PFSK-1 (cell line): ENCODE data around the gene SH3BGRL3.
A peak's percentile ranks its signal among the peaks of the same experiment; 100 is the strongest.

Experiments used
- FOXP2 ChIP-seq: optimal IDR thresholded peaks from 2 replicates; pipeline ENCODE3; 2011; ENCODE audit warnings: borderline replicate concordance, control low read depth, inconsistent platforms; ENCODE audit not compliant: insufficient read depth; ENCODE audit errors: extremely low read length, extremely low read depth
- POLR2AphosphoS5 ChIP-seq: IDR thresholded peaks from 2 replicates; pipeline ENCODE4 v1.6.1; 2012; ENCODE audit warnings: low read depth, mild to moderate bottlenecking, control low read depth, low read length, moderate library complexity
- REST ChIP-seq, 2 experiments: IDR thresholded peaks; 2 replicates each; pipeline versions ENCODE4 v1.6.1 to v1.8.0; 2011 to 2012; ENCODE audit warnings: low read depth in 2 of 2, low read length in 2 of 2, control low read depth in 1 of 2, inconsistent platforms in 1 of 2, mild to moderate bottlenecking in 1 of 2, moderate library complexity in 1 of 2; ENCODE audit not compliant: insufficient read depth in 1 of 2
- SIN3A ChIP-seq: IDR thresholded peaks from 2 replicates; pipeline ENCODE4 v1.6.1; 2012; ENCODE audit warnings: mild to moderate bottlenecking, low read length, moderate library complexity, borderline replicate concordance; ENCODE audit not compliant: insufficient read depth
- TAF1 ChIP-seq: IDR thresholded peaks from 2 replicates; pipeline ENCODE4 v1.6.1; 2012; ENCODE audit warnings: low read length, control low read depth, borderline replicate concordance; ENCODE audit not compliant: insufficient read depth

SH3BGRL3 gene

GRCh38 chr1:26318338-26319064 is 38.6 kb downstream of the SH3BGRL3 start:
- no peak for TF ChIP-seq FOXP2
- TF ChIP-seq SIN3A: no peak
- TF ChIP-seq TAF1: no peak
- no peak for TF ChIP-seq POLR2AphosphoS5
- TF ChIP-seq REST (IDR thresholded peaks at IDR 0.05; ENCODE audit: insufficient read depth in 1 of 2, low read depth in 2 of 2, low read length in 2 of 2): no peak

GRCh38 chr1:26320896-26321295 is 41.0 kb downstream of the SH3BGRL3 start:
- TF ChIP-seq SIN3A: no peak

GRCh38 chr1:26321315-26322041 is 41.6 kb downstream of the SH3BGRL3 start:
- TF ChIP-seq POLR2AphosphoS5 (no peak), FOXP2 (peak; percentile 32)

GRCh38 chr1:26322042-26322331 is 42.1 kb downstream of the SH3BGRL3 start:
- TF ChIP-seq TAF1 (no peak), REST (IDR thresholded peaks at IDR 0.05; ENCODE audit: insufficient read depth in 1 of 2, low read depth in 2 of 2, low read length in 2 of 2) (no peak), FOXP2 (no peak), POLR2AphosphoS5 (no peak), SIN3A (no peak)

- TF ChIP-seq FOXP2: no peak
- no peak for TF ChIP-seq TAF1
- TF ChIP-seq REST (IDR thresholded peaks at IDR 0.05; ENCODE audit: insufficient read depth in 1 of 2, low read depth in 2 of 2, low read length in 2 of 2): no peak
- no peak for TF ChIP-seq SIN3A
- no peak for TF ChIP-seq POLR2AphosphoS5
Observed at GRCh38 chr1:26323382-26323781, 43.5 kb downstream of the SH3BGRL3 start.

GRCh38 chr1:26324550-26324949 is 44.7 kb downstream of the SH3BGRL3 start:
- TF ChIP-seq POLR2AphosphoS5 (no peak), REST (IDR thresholded peaks at IDR 0.05; ENCODE audit: insufficient read depth in 1 of 2, low read depth in 2 of 2, low read length in 2 of 2) (no peak), FOXP2 (no peak), TAF1 (no peak), SIN3A (no peak)
